Lower leg skin (tissue), 4 donors: Measurements from ENCODE around the gene GSC2. TPM values are rescaled to one million over a fixed set of nuclear protein-coding genes. Genes with fewer than 3 reads are reported as not detected.

Experiments
- DNase-seq, 2 donors: peaks; one replicate each; pipeline ENCODE4 v3.0.0-alpha.2; 2019; ENCODE audit warnings: low spot score in 2 of 2
- H3K4me3 ChIP-seq: fragments of 200-600 bp; sonication (generic); 2 replicates; pipeline ENCODE4 v1.5.1; 2017; ENCODE audit warnings: mild to moderate bottlenecking, low read depth; ENCODE audit not compliant: poor library complexity, severe bottlenecking
- CTCF ChIP-seq, 3 donors: fragments of 450-650 bp; IDR thresholded peaks; one replicate each; pipeline ENCODE4 v1.5.1; 2016; ENCODE audit warnings: antibody characterized with exemption in 3 of 3, mild to moderate bottlenecking in 3 of 3, moderate library complexity in 2 of 3
- POLR2A ChIP-seq, 2 donors: fragments of 450-650 bp; IDR thresholded peaks; one replicate each; pipeline ENCODE4 v1.6.1; 2016 to 2017; ENCODE audit warnings: antibody characterized with exemption in 2 of 2, mild to moderate bottlenecking in 1 of 2, moderate library complexity in 1 of 2
- WGBS, 2 donors: methylation state at CpG; one replicate each; pipeline ENCODE4 v1.1.5; 2018; 5-methylcytosine and 5-hydroxymethylcytosine counted together
- intact Hi-C: fragments of 100-400 bp; cut with DNase I; formaldehyde crosslinking; loops from one replicate; pipeline ENCODE4 v1.15.0; 2023; ENCODE audit warnings: low total_unique reads
- total RNA-seq, 4 donors: library from RNA; depleted of rRNA; stranded (reverse); fragments of >200 nt; gene quantifications; one replicate each; pipeline ENCODE4 v1.1.0, GENCODE V29; 2016

GSC2 gene
- total RNA-seq, 4 donors from 2014 or later = 0.42 to 2.6 TPM; not detected in 2

- 36 to 41% methylated on average over 10 to 12 of the region's 13 CpGs for WGBS, 2 donors
- H3K4me3 ChIP-seq = peak overlapping the region; percentile 93
- no peak for TF ChIP-seq POLR2A (IDR thresholded peaks at IDR 0.05)
- TF ChIP-seq CTCF (IDR thresholded peaks at IDR 0.05) = no peak
- DNase-seq = no peak
- intact Hi-C loops = no loop called here
Observed at GRCh38 chr22:19172213-19173046, 22.3 kb upstream of the GSC2 start.

GRCh38 chr22:19169947-19170318 is 19.8 kb upstream of the GSC2 start:
- H3K4me3 ChIP-seq = no peak overlapping the region
- TF ChIP-seq POLR2A (IDR thresholded peaks at IDR 0.05) (no peak), CTCF (IDR thresholded peaks at IDR 0.05) (no peak)
- no peak for DNase-seq
- 49 to 60% methylated on average over 6 to 7 of the region's 7 CpGs for WGBS, 2 donors
- intact Hi-C loops = no loop called here

GRCh38 chr22:19169002-19169946 is 19.2 kb upstream of the GSC2 start:
- no peak for TF ChIP-seq CTCF (IDR thresholded peaks at IDR 0.05)
- TF ChIP-seq POLR2A (IDR thresholded peaks at IDR 0.05) = no peak
- no peak for DNase-seq
- 5 to 8% methylated on average over 41 to 58 of the region's 58 CpGs for WGBS, 2 donors
- intact Hi-C loops = no loop called here
- no peak overlapping the region for H3K4me3 ChIP-seq

- 65 to 77% methylated on average over 17 of the region's 17 CpGs for WGBS, 2 donors
- intact Hi-C loops = no loop called here
- no peak overlapping the region for H3K4me3 ChIP-seq
- DNase-seq = no peak
- TF ChIP-seq POLR2A (IDR thresholded peaks at IDR 0.05) (no peak), CTCF (IDR thresholded peaks at IDR 0.05) (no peak)
Observed at GRCh38 chr22:19168088-19168890, 18.2 kb upstream of the GSC2 start.

GRCh38 chr22:19167106-19167869 is 17.2 kb upstream of the GSC2 start:
- 59 to 71% methylated on average over 13 of the region's 13 CpGs for WGBS, 2 donors
- TF ChIP-seq CTCF (IDR thresholded peaks at IDR 0.05) (no peak), POLR2A (IDR thresholded peaks at IDR 0.05) (no peak)
- intact Hi-C loops = no loop called here

More at GRCh38 chr22:19167106-19167869, 17.2 kb upstream of the GSC2 start:
- DNase-seq = no peak
- H3K4me3 ChIP-seq = no peak overlapping the region
